Right cardiac atrium (tissue), 5 donors: ENCODE data around the gene TNNI3K. TPM values are rescaled to one million over a fixed set of nuclear protein-coding genes. Genes with fewer than 3 reads are reported as not detected.

Experiments
- ATAC-seq, 2 donors: fragments of 200-7000 bp; cut with Tn5 transposase; one replicate each; pipeline versions ENCODE4 v1.8.0 to v1.9.1; 2020; ENCODE audit warnings: moderate library complexity in 2 of 2, mild to moderate bottlenecking in 1 of 2
- DNase-seq, 3 donors: peaks; one replicate each; pipeline ENCODE4 v3.0.0-alpha.2; 2020
- H3K27ac ChIP-seq: one replicate; pipeline ENCODE4 v1.5.1; 2013; ENCODE audit warnings: mild to moderate bottlenecking, low read length, control low read depth, moderate library complexity
- H3K27me3 ChIP-seq: one replicate; pipeline ENCODE4 v1.6.1; 2013; ENCODE audit not compliant: control insufficient read depth, insufficient read depth
- H3K4me1 ChIP-seq: one replicate; pipeline ENCODE4 v1.6.1; 2013; ENCODE audit warnings: low read length; ENCODE audit not compliant: control insufficient read depth, insufficient read depth
- H3K4me3 ChIP-seq: one replicate; pipeline ENCODE4 v1.5.1; 2013; ENCODE audit warnings: low read length, control low read depth
- H3K9me3 ChIP-seq: one replicate; pipeline ENCODE4 v1.6.1; 2013; ENCODE audit warnings: low read length; ENCODE audit not compliant: control insufficient read depth
- WGBS: extraction: QIAGEN DNeasy Blood & Tissue Kit; methylation state at CpG from one replicate; pipeline ENCODE4 v1.1.7; 2013; 5-methylcytosine and 5-hydroxymethylcytosine counted together
- intact Hi-C, 4 donors: fragments of 100-400 bp; cut with DNase I; formaldehyde crosslinking; loops; one replicate each; pipeline versions ENCODE4 v1.11.0 to v1.14.0; 2022 to 2023
- polyA plus RNA-seq: library from polyadenylated mRNA; stranded (reverse); fragments of 200-250 nt; gene quantifications from one replicate; pipeline ENCODE4 v1.2.3, GENCODE V29; 2013
- total RNA-seq, 4 donors: library from RNA; stranded (reverse); fragmentation: NEBNext Ultra II Directional; extraction: Animal tissue kit (Norgen Biotek cat#: 25700); gene quantifications; one replicate each; pipeline ENCODE4 v1.2.1, GENCODE V29; 2021
- donor health status: healthy with polysubstance abuse.
- donor health status: DM: no; HTN: yes; CAD: no.
- donor health status: DM: no; HTN: no; CAD: no.
- donor health status: DM: no; HTN: yes; CAD: no; lungs with severe emphysema.
- donor health status: DM: yes; HTN: yes; CAD: no.

Gene TNNI3K
- total and polyA plus RNA-seq, 5 donors: 34.3 to 78.4 (median 51.7) TPM

DNA sequence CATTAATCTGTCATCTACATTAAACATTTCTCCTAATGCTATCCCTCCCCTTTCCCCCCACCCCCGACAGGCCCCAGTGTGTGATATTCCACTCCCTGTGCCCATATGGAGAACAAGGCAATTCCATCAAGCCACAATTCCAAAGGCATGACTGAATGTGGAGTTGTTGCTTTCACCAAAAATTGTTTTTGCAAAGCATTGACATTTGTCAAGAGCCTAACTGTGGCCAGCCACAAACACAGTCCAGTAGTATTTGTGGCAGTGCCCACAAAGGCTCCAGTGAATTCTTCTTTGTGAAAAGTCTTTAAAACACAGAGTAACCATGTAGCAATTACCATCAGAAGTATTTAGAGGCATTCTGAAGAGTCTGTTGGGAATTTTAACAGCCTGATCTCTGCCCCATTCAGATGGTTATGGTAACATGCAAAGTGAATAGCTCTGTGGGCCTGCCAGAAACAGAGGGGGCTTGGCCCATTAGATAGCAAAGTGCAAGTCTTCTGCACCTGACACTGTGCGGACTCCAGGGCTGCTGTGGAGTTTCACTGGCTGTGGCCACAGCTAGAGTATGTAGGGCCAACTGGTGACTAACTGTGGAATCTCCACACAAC is 288.8 kb downstream of the TNNI3K start:
- DNase-seq (no peak), ATAC-seq (no peak)
- peaks cover 4% of the 10 kb centered on the region for H3K4me1 ChIP-seq
- H3K4me3 ChIP-seq: no peak overlapping the region
- H3K9me3 ChIP-seq: no peaks in the 10 kb centered on the region
- no peak overlapping the region for H3K27ac ChIP-seq
- WGBS: 68% methylated on average over 2 of the region's 2 CpGs
- intact Hi-C loops: no loop called here
- H3K27me3 ChIP-seq: no peaks in the 10 kb centered on the region

DNA sequence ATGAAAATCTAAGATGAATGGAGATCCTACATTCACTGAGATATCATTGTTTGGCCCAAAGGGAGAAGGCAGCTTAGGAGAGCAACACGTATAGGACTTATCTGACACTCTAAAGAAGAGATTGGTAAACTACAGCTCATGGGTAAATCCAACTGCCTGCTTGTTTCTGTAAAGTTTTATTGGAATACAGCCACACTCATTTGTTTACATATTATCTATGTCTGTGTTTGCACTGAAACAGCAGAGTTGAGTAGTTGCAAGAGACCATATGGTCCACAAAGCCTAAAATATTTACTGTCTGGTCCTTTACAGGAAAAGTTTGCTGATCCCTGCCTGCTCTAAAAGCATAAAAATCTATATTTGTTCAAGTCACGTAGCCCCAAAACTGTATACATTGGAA is 291.5 kb downstream of the TNNI3K start:
- Histone ChIP-seq H3K27ac (no peak overlapping the region), H3K4me1 (peaks cover 4% of the 10 kb centered on the region), H3K27me3 (no peaks in the 10 kb centered on the region), H3K4me3 (no peak overlapping the region), H3K9me3 (no peaks in the 10 kb centered on the region)
- DNase-seq (no peak), ATAC-seq (no peak)
- WGBS: 45% methylated on average over 2 of the region's 2 CpGs
- intact Hi-C loops: no loop called here

DNA sequence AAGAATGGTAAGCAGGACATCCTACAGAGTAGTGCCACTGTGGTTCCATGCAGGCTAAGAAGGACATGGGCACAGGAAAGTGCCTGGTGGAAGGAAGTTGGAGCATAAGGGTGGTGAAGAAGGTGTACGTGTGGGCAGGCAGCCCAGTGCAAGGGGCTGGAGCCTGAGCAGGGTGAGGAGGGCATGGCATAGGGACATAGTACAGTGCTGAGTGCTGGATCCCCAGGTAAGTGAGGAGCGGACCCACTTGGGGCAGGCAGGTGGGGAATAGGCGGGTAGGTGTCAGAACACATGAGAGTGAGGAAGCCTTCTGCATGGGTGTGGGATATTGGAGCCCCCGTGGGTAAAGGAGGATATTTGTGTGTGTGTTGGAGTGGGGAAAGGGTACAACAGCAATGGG is 292.9 kb downstream of the TNNI3K start:
- ATAC-seq (peak in 1 of 2 donors; percentile 24), DNase-seq (no peak)
- 92% methylated on average over 4 of the region's 4 CpGs for WGBS
- H3K4me3 ChIP-seq: no peak overlapping the region
- H3K27ac ChIP-seq: no peak overlapping the region
- H3K27me3 ChIP-seq: no peaks in the 10 kb centered on the region
- H3K4me1 ChIP-seq: peaks cover 4% of the 10 kb centered on the region
- H3K9me3 ChIP-seq: no peaks in the 10 kb centered on the region
- intact Hi-C loops: no loop called here

DNA sequence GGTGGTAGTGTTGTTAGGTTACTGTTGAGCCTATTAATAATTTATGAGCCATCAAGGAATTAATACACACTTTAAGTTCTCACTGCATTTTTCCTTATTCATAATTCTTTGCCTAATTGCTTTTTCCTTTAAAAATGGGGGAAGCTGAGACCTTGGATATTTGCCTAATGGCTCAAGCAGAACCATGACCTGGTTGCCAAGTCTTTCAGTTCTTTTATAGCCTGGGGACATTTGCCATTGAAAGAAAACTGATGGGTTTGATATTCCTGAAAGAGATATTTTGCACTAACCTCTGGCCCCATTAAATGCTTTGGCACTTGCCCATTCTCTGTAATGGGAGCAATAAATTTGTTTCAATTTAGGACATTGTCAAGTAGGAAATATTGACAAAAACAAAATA is 295.7 kb downstream of the TNNI3K start:
- Histone ChIP-seq H3K4me1 (no peaks in the 10 kb centered on the region), H3K4me3 (no peak overlapping the region), H3K27me3 (no peaks in the 10 kb centered on the region), H3K9me3 (no peaks in the 10 kb centered on the region), H3K27ac (no peak overlapping the region)
- ATAC-seq (no peak), DNase-seq (no peak)
- intact Hi-C loops: no loop called here

DNA sequence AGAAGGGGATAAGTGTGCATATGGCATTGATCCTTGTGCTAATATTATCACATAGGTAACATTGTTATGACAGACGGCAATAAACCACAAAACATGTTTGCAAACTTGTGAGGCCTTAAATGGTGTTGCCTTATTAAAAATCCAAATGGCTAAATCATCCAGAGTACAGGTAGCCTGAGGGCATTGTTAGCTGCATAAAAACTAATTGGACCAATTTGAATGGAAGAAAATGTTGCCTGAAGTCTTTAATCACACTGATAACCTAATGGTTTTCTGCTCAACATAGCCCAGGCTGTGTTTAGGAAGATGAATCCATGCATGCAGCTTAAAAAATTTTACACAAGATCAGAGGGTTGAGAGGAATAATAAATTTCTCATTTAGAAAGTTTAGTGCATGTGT is 296.6 kb downstream of the TNNI3K start:
- no peaks in the 10 kb centered on the region for H3K27me3 ChIP-seq
- WGBS: 85% methylated on average over 1 of the region's 1 CpG
- no peak for ATAC-seq
- no peak overlapping the region for H3K4me3 ChIP-seq
- no peak for DNase-seq
- H3K4me1 ChIP-seq: no peaks in the 10 kb centered on the region
- H3K27ac ChIP-seq: no peak overlapping the region
- H3K9me3 ChIP-seq: no peaks in the 10 kb centered on the region
- intact Hi-C loops: no loop called here

DNA sequence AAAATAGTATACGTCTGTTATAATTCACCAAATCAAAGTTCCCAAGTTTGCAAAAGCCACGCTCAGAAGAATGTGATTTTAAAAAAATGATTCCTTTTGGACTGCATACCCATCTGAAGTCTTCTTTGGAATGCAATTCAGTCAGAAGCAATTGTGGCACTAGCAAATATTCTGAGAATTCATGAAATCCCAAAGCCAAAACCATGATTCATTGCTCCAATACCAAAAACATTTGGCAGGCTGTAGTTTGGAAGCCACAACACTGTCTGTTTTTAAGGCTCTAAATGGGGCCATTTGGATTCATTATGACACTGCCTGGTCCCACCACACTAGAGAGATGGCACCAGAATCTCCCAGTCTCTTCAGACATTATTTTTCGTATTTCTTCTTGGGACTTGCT is 299.1 kb downstream of the TNNI3K start:
- Histone ChIP-seq H3K4me3 (no peak overlapping the region), H3K27ac (no peak overlapping the region), H3K27me3 (no peaks in the 10 kb centered on the region), H3K4me1 (no peaks in the 10 kb centered on the region), H3K9me3 (no peaks in the 10 kb centered on the region)
- DNase-seq: no peak
- intact Hi-C loops: no loop called here
- 62% methylated on average over 3 of the region's 3 CpGs for WGBS
- ATAC-seq: no peak

DNA sequence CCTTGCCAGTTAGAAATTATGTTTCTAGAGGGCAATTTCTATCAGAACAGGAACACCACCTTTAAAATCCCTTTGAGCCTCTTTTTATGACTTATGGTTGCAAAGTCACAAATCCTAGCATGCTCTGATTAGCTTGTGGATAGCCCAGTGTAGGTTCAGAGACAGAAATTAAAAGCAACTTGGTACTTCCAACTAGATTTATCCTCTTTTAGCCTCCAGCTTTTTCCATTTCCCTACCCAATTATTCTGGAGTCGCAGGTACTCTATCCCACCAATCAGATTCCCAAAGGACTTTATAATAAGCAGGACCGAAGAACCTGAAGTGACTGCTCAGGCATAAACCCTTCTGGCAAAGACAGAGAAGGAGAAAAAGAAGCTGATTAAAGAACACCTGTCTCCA is 310.6 kb downstream of the TNNI3K start:
- H3K27ac ChIP-seq: no peak overlapping the region
- H3K9me3 ChIP-seq: no peaks in the 10 kb centered on the region
- H3K27me3 ChIP-seq: no peaks in the 10 kb centered on the region
- DNase-seq (no peak), ATAC-seq (no peak)
- intact Hi-C loops: no loop called here
- H3K4me1 ChIP-seq: no peaks in the 10 kb centered on the region
- H3K4me3 ChIP-seq: no peak overlapping the region
- 92% methylated on average over 2 of the region's 2 CpGs for WGBS

DNA sequence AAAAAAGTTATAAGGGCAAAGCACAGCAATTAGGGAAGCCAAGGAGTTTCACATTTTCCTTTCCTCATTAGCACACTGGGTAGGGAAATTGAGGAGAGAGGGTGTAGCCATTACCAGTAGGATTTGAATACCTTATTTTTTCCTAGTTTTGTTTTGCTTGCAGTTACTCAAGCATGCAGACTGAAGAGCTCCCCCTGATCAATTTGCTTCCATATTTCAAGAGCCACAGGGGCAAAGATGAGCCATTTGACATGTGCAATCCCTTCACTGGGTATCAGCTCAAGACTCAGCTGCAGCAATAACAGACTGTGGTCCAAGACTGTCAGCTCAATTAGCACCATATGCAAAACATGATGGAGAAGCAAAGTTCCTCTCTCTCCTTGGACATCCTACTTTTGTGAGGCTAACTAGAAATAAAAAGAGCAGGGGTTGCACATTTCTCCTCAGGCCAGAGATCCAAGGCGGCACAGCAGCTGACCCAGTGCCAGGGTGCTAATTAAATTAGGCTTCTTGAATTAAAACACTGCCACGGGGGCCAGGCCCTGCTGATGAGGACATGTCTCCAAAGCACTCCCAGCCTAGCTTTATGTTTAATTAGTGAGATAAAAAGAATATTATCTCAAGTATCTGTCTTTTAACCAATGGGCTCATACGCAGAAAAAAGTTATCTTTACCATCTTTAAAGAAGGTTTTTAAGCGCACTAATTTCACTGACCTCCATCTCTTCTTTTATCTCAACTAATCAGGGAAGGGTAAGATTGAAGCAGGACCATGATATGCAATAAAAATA is 314.0 kb downstream of the TNNI3K start:
- intact Hi-C loops: no loop called here
- Histone ChIP-seq H3K27ac (no peak overlapping the region), H3K9me3 (no peaks in the 10 kb centered on the region), H3K27me3 (no peaks in the 10 kb centered on the region), H3K4me1 (no peaks in the 10 kb centered on the region), H3K4me3 (no peak overlapping the region)
- ATAC-seq (no peak), DNase-seq (no peak)
- 68% methylated on average over 4 of the region's 4 CpGs for WGBS

DNA sequence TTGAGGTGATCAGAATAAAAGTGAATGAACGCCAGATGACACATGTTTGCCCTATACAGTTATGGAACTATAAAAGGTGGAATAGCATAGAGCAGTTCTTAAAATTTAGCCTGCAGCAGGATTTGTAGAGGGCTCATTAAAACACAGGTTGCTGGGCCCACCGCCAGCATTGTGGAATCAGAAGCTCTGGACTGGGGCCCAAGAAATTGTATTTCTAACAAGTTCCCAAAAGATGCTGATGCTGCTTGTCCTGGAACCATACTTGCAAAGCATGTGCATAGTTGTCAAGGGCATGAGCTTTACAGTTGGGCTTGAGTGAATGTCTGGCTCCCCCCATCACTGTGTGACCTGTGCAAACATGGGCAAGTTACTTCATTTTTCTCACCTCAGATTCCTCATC is 314.7 kb downstream of the TNNI3K start:
- H3K27ac ChIP-seq: no peak overlapping the region
- intact Hi-C loops: no loop called here
- H3K9me3 ChIP-seq: no peaks in the 10 kb centered on the region
- no peaks in the 10 kb centered on the region for H3K4me1 ChIP-seq
- WGBS: 88% methylated on average over 2 of the region's 2 CpGs
- ATAC-seq (no peak), DNase-seq (no peak)
- H3K27me3 ChIP-seq: no peaks in the 10 kb centered on the region
- H3K4me3 ChIP-seq: no peak overlapping the region

DNA sequence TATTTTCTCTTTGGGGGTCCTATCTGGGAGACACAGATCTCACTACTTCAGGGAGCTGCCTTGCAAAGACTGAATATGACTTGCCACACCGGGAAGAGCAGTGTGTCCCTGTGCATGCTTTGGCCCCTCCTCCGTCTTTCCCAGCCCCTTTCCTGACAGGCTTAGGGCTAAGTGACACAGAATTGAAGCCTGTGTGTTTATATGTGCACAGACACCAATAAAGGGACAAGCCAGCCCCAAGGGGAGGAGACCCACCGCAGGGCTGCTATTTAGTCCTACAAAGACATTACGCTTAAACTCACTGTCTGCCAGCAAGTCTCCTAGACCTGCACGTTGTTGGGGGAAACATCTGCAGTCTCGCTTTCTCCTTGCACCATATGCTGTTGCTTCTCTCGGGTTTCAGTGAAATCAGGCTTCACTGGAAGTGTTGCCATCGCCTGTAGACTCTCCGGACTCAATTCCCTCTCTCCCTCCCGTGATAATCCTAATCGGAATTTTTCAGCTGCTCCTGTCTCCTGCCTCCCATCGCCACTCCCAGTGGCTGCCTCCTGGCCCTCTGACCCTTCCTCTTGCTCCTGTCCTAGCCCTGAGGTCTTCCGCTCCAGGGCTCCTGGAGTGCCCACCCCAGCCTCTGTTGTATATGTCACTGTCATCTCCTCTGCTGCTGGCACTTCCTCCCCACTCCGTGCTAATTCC is 335.8 kb downstream of the TNNI3K start:
- no peaks in the 10 kb centered on the region for H3K9me3 ChIP-seq
- no peaks in the 10 kb centered on the region for H3K27me3 ChIP-seq
- intact Hi-C loops: no loop called here
- no peak for DNase-seq
- no peak overlapping the region for H3K4me3 ChIP-seq
- H3K4me1 ChIP-seq: no peaks in the 10 kb centered on the region
- no peak overlapping the region for H3K27ac ChIP-seq
- no peak for ATAC-seq
- 37% methylated on average over 14 of the region's 14 CpGs for WGBS

DNA sequence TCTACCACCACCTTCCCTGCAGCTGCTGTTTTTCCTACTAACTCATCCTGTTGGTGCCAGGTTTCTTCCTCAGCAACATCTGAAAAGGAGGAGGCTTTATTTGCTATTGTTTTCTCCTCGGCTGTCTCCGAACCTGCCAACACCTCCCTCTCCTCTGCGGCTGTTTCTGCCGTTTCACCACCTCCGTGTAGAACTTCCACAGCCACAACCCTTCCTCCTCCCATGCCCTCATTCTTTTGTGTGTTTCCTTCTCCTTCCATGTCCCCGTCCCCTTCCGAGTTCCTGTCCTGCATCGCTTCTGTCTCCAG is 336.3 kb downstream of the TNNI3K start:
- Histone ChIP-seq H3K4me1 (no peaks in the 10 kb centered on the region), H3K27ac (no peak overlapping the region), H3K27me3 (no peaks in the 10 kb centered on the region), H3K4me3 (no peak overlapping the region), H3K9me3 (no peaks in the 10 kb centered on the region)
- no peak for ATAC-seq
- DNase-seq: no peak
- WGBS: 51% methylated on average over 8 of the region's 8 CpGs
- intact Hi-C loops: no loop called here
